Neural progenitor cell (in vitro differentiated cells): ENCODE data around the gene EDAR.

Experiments
- EZH2phosphoT487 ChIP-seq: fragments of 200-600 bp; sonication (generic); IDR thresholded peaks from 2 replicates; pipeline ENCODE4 v1.6.1; 2017; ENCODE audit warnings: antibody characterized with exemption
- TF ChIP-seq, protein P1 (sequence below): fragments of 200-600 bp; sonication (generic); IDR thresholded peaks from 2 replicates; pipeline ENCODE4 v1.5.1; 2017; ENCODE audit warnings: antibody characterized with exemption, mild to moderate bottlenecking

DNA sequence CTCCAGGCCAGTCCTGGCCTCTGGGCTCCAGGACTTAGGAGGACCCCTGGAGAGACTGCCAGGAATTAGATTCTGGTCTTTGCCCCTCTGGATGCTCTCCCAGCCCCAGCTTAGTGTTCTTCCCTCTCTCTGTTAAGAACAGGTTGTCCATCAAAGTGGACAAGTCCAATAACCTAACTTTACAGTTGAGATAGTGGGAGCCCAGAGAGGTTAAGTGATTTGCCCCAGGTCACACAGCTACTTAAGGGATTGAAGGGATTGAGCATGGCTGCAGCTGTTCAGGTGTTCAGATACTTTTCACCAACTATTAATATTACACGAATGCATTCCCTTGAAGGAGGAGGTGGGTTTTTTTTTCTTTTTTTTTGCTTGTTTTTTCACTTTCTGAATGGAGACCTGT lies 57.6 kb downstream of the EDAR start:
- TF ChIP-seq, protein P1, sequence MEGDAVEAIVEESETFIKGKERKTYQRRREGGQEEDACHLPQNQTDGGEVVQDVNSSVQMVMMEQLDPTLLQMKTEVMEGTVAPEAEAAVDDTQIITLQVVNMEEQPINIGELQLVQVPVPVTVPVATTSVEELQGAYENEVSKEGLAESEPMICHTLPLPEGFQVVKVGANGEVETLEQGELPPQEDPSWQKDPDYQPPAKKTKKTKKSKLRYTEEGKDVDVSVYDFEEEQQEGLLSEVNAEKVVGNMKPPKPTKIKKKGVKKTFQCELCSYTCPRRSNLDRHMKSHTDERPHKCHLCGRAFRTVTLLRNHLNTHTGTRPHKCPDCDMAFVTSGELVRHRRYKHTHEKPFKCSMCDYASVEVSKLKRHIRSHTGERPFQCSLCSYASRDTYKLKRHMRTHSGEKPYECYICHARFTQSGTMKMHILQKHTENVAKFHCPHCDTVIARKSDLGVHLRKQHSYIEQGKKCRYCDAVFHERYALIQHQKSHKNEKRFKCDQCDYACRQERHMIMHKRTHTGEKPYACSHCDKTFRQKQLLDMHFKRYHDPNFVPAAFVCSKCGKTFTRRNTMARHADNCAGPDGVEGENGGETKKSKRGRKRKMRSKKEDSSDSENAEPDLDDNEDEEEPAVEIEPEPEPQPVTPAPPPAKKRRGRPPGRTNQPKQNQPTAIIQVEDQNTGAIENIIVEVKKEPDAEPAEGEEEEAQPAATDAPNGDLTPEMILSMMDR: no peak
- TF ChIP-seq EZH2phosphoT487: no peak
